Astrocyte of the cerebellum (primary cell): ENCODE measurements around the gene BRSK2.
"Not testable (repeated sequence)": the region's sequence is repeated elsewhere in the genome, so short reads cannot be mapped to it uniquely, and the experiment has no call there.

Experiments
- DNase-seq: peaks from one replicate; pipeline ENCODE4 v3.0.0-alpha.2; 2011; ENCODE audit warnings: low read depth
- H3K4me3 ChIP-seq: 2 replicates; pipeline ENCODE4 v1.5.1; 2011; ENCODE audit warnings: mild to moderate bottlenecking, low read depth, low read length, moderate library complexity
- in situ Hi-C: cut with HindIII; loops from 2 replicates; pipeline ENCODE4 v1.10.0; 2017; ENCODE audit warnings: low sequenced_read_pairs
- TF ChIP-seq, protein P1 (sequence below): IDR thresholded peaks from 2 replicates; pipeline ENCODE4 v1.5.1; 2012; ENCODE audit warnings: low read length, low read depth, moderate library complexity, mild to moderate bottlenecking; ENCODE audit errors: missing control alignments

Gene BRSK2

GRCh38 chr11:1389932-1390568, at the start of gene BRSK2:
TSS of gene BRSK2 (plus strand) at chr11:1389934. CDS start at chr11:1390285, 351 bp downstream.
- in situ Hi-C loops, result no loop called here
- TF ChIP-seq, protein P1, sequence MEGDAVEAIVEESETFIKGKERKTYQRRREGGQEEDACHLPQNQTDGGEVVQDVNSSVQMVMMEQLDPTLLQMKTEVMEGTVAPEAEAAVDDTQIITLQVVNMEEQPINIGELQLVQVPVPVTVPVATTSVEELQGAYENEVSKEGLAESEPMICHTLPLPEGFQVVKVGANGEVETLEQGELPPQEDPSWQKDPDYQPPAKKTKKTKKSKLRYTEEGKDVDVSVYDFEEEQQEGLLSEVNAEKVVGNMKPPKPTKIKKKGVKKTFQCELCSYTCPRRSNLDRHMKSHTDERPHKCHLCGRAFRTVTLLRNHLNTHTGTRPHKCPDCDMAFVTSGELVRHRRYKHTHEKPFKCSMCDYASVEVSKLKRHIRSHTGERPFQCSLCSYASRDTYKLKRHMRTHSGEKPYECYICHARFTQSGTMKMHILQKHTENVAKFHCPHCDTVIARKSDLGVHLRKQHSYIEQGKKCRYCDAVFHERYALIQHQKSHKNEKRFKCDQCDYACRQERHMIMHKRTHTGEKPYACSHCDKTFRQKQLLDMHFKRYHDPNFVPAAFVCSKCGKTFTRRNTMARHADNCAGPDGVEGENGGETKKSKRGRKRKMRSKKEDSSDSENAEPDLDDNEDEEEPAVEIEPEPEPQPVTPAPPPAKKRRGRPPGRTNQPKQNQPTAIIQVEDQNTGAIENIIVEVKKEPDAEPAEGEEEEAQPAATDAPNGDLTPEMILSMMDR, result no peak
- peak within 1 kb of the TSS; percentile 42 for H3K4me3 ChIP-seq
- no peak for DNase-seq

- TF ChIP-seq, protein P1, result no peak
- no peak for DNase-seq
- in situ Hi-C loops, result no loop called here
- no peak overlapping the region for H3K4me3 ChIP-seq
Observed at GRCh38 chr11:1340111-1340510, 49.6 kb upstream of the BRSK2 start.

- DNase-seq, H3K4me3 ChIP-seq, in situ Hi-C loops: not testable (repeated sequence)
Observed at GRCh38 chr11:1341226-1341625, 48.5 kb upstream of the BRSK2 start.

DNA sequence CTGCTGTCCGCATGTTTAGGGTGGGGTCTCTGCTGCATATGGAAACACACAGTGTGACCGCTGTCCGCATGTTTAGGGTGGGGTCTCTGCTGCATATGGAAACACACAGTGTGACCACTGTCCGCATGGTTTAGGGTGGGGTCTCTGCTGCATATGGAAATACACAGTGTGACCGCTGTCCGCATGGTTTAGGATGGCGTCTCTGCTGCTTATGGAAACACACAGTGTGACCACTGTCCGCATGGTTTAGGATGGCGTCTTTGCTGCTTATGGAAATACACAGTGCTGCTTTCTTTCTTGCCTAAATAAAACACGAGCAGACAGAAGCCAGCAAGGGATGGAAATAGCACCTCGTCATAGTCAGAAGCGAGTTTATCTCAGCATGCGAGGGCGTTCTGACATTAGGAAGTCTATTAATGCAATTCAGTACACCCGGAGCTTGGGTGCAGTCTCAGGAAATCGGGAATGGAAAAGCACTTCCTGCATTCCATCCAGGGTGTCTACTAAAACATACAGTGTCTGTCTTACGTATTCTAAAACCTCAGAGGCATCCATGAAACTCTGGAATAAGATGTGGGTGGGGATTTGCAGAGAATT, 47.7 kb upstream of the BRSK2 start:
- DNase-seq, result no peak
- in situ Hi-C loops, result no loop called here
- no peak overlapping the region for H3K4me3 ChIP-seq
- TF ChIP-seq, protein P1, result no peak

- no peak overlapping the region for H3K4me3 ChIP-seq
- in situ Hi-C loops, result no loop called here
- DNase-seq, result no peak
- TF ChIP-seq, protein P1, result no peak
Observed at GRCh38 chr11:1342946-1343345, 46.8 kb upstream of the BRSK2 start.

DNA sequence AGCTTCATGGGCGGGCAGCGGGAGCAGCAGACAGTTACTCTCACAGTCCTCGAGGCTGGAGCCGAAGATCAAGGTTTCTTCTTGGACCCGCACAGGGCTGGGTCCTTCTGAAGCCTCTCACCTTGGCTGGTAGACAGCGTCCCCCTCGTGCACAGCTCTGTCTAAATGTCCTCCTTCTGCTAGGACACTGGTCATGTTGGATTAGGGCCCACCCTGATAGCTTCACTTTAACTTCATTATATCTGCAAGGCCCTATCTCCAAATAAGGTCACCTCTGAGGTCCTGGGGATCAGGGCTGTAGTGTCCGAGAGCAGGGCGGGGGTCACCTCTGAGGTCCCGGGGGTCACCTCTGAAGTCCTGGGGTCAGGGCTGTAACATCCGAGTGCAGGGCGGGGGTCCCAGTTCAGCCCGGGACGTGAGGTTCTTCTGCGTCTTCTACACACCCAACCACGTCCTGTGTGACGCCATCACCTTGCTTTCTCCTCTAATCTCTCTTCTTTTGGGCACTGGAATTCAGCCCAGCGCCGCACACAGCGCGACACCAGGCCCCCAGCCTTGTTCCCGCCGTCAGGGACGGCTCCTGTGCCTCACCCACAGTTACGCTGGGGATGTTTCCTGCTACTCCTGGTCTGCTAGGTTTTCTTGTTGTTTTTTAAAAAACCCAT, 46.2 kb upstream of the BRSK2 start:
- TF ChIP-seq, protein P1, result no peak
- no peak for DNase-seq
- in situ Hi-C loops, result no loop called here
- H3K4me3 ChIP-seq, result no peak overlapping the region
